ENCODE results near the gene ARHGAP45. TPM values are rescaled to one million over a fixed set of nuclear protein-coding genes. Genes with fewer than 3 reads are reported as not detected.

The ARHGAP45 gene
- total RNA-seq, 2 experiments from 2014 or later, result 136 to 150 TPM

DNA sequence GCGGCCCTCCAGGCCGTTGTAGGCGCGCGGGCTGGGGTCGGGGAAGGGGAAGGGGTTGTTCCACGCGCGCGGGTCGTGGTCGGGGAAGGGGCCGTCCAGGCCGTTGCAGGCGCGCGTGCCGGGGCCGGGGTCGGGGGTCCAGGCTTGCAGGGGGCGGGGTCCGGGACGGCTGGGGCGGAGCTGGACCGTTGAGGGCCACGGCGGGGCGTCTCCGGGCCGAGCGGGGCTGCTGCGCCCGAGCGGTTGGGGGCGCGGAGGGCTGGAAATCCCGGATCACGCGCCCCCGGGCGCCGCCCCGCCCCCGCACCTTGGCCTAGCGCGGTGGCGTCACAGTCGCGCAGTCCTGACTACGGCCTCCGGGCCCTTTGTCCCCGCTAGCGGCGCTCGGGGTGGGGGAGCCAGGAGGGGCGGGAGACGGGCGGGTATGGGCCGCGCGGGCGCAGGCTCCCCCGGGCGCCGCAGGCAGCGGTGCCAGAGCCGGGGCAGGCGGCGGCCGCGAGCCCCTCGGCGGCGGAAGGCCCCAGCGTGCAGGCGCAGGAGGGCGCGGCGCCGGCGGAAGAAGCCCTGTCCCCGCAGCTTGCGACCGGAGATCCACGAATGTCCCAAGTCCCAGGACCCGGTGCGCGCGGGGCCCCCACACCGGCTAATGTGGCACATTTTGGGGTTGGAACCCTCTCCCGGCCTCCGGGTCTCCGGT is 37.5 kb downstream of the ARHGAP45 start:
- H3K4me1 Mint-ChIP-seq (ENCODE audit: low read depth), result peaks cover 41% of the 10 kb centered on the region
- H3K27ac Mint-ChIP-seq, result peak overlapping the region; percentile 25
- no peaks in the 10 kb centered on the region for H3K27me3 Mint-ChIP-seq
- peaks cover 3% of the 10 kb centered on the region for H3K9me3 Mint-ChIP-seq
- ATAC-seq, result peak; percentile 11
- H3K36me3 Mint-ChIP-seq (ENCODE audit: low read depth), result peaks cover 16% of the 10 kb centered on the region
- intact Hi-C loops (cut with micrococcal nuclease), result loop anchor here (10.0 kb wide), 1 partner anchor 140 kb away; the partner anchor contains the start of genes ATP5F1D and MIDN
- POLR2A ChIA-PET, result interaction anchor here (0.6 to 3.7 kb wide), 17 partner anchors 9 to 148 kb away, joined by 3 to 23 read pairs (median 4); partner anchors contain the start of genes ARHGAP45 and CNN2
- H3K4me3 Mint-ChIP-seq, result peak overlapping the region; percentile 71
- TF ChIP-seq, protein P1, sequence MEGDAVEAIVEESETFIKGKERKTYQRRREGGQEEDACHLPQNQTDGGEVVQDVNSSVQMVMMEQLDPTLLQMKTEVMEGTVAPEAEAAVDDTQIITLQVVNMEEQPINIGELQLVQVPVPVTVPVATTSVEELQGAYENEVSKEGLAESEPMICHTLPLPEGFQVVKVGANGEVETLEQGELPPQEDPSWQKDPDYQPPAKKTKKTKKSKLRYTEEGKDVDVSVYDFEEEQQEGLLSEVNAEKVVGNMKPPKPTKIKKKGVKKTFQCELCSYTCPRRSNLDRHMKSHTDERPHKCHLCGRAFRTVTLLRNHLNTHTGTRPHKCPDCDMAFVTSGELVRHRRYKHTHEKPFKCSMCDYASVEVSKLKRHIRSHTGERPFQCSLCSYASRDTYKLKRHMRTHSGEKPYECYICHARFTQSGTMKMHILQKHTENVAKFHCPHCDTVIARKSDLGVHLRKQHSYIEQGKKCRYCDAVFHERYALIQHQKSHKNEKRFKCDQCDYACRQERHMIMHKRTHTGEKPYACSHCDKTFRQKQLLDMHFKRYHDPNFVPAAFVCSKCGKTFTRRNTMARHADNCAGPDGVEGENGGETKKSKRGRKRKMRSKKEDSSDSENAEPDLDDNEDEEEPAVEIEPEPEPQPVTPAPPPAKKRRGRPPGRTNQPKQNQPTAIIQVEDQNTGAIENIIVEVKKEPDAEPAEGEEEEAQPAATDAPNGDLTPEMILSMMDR (IDR thresholded peaks at IDR 0.05), result no peak
- DNase-seq, result peak; percentile 74
- CTCF ChIA-PET, result interaction anchor here (1.2 kb wide), 1 partner anchor 88 kb away, joined by 3 read pairs; no protein-coding TSS in a partner anchor

DNA sequence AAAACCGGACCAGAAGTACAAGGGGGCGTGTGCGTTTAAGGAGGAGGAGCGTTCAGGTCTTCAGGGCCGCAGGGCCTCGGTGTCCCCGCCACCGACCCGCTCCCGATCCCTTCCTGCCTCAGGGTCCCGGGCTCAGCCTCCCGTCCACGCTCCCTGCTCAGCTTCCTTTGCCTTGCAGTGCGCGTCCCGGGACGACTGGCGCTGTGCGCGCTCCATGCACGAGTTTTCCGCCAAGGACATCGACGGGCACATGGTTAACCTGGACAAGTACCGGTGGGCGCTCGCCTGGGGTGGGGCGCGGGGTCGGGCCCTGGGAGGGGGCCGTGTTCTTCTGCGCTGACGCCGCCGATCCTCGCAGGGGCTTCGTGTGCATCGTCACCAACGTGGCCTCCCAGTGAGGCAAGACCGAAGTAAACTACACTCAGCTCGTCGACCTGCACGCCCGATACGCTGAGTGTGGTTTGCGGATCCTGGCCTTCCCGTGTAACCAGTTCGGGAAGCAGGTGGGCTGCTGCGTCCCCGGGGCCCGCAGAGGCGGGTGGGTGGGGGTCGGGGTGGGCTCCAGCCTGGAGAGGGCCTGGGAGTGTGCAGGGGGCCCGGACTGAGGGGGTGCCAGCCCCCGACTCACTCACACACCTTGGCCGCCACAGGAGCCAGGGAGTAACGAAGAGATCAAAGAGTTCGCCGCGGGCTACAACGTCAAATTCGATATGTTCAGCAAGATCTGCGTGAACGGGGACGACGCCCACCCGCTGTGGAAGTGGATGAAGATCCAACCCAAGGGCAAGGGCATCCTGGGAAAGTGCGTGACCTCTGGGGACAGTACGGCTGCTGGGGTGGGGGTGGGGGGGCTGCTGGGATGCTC is 38.3 kb downstream of the ARHGAP45 start:
- TF ChIP-seq, protein P1 (IDR thresholded peaks at IDR 0.05), result no peak
- ATAC-seq, result no peak
- peak overlapping the region; percentile 71 for H3K4me3 Mint-ChIP-seq
- H3K9me3 Mint-ChIP-seq, result no peaks in the 10 kb centered on the region
- H3K27ac Mint-ChIP-seq, result peak overlapping the region; percentile 25
- peaks cover 33% of the 10 kb centered on the region for H3K4me1 Mint-ChIP-seq (ENCODE audit: low read depth)
- intact Hi-C loops (cut with micrococcal nuclease), result loop anchor here (10.0 kb wide), 1 partner anchor 140 kb away; the partner anchor contains the start of genes ATP5F1D and MIDN
- CTCF ChIA-PET, result no interaction called here
- DNase-seq, result no peak
- no peaks in the 10 kb centered on the region for H3K27me3 Mint-ChIP-seq
- peaks cover 11% of the 10 kb centered on the region for H3K36me3 Mint-ChIP-seq (ENCODE audit: low read depth)
- POLR2A ChIA-PET, result interaction anchor here (0.6 to 3.2 kb wide), 14 partner anchors 8 to 148 kb away, joined by 3 to 14 read pairs (median 4); partner anchors contain the start of gene ARHGAP45

DNA sequence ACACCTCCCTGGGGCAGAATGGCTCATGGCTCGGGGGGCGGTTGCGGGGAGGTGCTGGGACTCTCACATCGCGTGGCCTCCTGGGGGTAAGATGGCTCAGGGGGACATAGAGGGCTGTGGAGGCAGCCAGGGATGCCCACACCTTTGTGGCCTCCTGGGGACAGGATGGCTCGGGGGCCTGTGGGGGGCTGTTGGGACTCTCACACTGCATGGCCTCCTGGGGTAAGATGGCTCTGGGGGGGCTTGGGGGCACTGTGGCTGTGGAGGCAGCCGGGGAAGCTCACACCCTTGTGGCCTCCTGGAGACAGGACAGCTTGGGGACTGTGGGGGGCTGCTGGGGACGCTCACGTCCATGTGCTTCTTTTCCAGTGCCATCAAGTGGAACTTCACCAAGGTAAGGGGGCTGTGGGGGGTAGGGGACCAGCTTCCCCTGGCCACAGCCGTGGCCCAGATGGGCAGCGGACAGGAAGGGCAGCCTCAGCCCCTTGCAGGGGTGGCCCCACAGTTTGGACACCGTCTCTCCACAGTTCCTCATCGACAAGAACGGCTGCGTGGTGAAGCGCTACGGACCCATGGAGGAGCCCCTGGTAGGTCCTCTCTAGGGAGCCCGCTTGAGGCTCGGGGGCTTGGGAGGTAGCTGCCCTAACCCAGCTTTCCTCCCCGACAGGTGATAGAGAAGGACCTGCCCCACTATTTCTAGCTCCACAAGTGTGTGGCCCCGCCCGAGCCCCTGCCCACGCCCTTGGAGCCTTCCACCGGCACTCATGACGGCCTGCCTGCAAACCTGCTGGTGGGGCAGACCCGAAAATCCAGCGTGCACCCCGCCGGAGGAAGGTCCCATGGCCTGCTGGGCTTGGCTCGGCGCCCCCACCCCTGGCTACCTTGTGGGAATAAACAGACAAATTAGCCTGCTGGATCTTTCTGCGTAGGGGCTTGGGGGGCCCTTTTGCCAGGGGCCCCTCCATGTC is 39.2 kb downstream of the ARHGAP45 start:
- Mint-ChIP-seq H3K27me3 (no peaks in the 10 kb centered on the region), H3K27ac (no peak overlapping the region), H3K36me3 (ENCODE audit: low read depth) (peaks cover 11% of the 10 kb centered on the region), H3K4me1 (ENCODE audit: low read depth) (peaks cover 31% of the 10 kb centered on the region), H3K4me3 (peak overlapping the region; percentile 57), H3K9me3 (no peaks in the 10 kb centered on the region)
- intact Hi-C loops (cut with micrococcal nuclease), result loop anchor here (10.0 kb wide), 1 partner anchor 139 kb away; the partner anchor contains the start of genes ATP5F1D and MIDN
- TF ChIP-seq, protein P1 (IDR thresholded peaks at IDR 0.05), result no peak
- DNase-seq (no peak), ATAC-seq (no peak)
- POLR2A ChIA-PET, result interaction anchor here (0.6 to 3.2 kb wide), 11 partner anchors 7 to 134 kb away, joined by 3 to 11 read pairs (median 3); partner anchors contain the start of gene ARHGAP45
- CTCF ChIA-PET, result no interaction called here

DNA sequence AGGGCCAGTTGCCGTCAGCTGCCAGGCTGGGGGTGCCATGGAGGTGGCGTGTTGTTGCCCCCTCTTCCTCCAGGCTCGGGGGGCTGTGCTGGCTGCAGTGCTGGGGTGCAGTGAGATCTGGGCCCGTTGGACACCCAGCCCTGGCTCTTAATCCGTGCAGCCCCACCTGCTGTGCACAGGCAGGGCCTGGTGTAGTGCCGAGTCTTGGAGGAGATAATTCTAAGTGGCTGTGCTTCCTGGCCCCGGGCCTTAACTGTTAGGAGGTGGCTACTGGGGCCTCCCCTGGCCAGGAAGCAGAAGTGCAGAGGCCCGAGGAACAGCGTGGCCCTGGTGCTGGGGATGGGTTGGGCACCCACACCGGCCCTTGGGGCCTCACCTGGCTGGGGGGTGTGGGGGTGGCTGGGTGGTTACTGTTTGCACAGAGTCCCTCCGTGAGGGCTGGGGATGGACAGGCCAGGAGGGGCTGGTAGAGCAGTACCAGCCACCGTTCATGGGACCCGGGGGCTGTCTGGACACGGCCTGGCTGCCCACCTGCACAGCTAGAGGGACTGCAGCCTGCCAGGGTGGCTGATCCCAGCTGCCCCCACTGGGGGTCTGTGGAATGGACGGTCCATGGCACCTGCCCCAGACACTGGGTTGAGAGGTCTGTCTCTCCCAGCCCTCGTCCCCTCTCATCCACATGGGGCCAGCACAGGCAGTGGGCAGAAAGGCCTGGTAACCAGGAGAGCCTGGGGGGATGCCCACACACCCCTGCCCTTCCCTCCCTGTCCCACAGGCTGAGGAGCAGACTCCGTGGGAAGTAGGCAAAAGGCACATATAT is 40.1 kb downstream of the ARHGAP45 start:
- Mint-ChIP-seq H3K4me3 (no peak overlapping the region), H3K27ac (no peak overlapping the region), H3K27me3 (no peaks in the 10 kb centered on the region), H3K36me3 (ENCODE audit: low read depth) (peaks cover 11% of the 10 kb centered on the region), H3K4me1 (ENCODE audit: low read depth) (peaks cover 22% of the 10 kb centered on the region), H3K9me3 (no peaks in the 10 kb centered on the region)
- CTCF ChIA-PET, result no interaction called here
- TF ChIP-seq, protein P1 (IDR thresholded peaks at IDR 0.05), result no peak
- intact Hi-C loops (cut with micrococcal nuclease), result loop anchor here (10.0 kb wide), 1 partner anchor 138 kb away; the partner anchor contains the start of genes ATP5F1D and MIDN
- POLR2A ChIA-PET, result interaction anchor here (0.6 to 1.6 kb wide), 6 partner anchors 13 to 133 kb away, joined by 3 to 4 read pairs (median 3); no protein-coding TSS in a partner anchor
- ATAC-seq (no peak), DNase-seq (no peak)

All from activated CD8-positive, alpha-beta T cell treated with anti-CD3 and anti-CD28 coated beads for 36 hours (primary cell).